SK-N-SH (cell line): ENCODE results near the gene HEMK1. TPM values are rescaled to one million over a fixed set of nuclear protein-coding genes. Genes with fewer than 3 reads are reported as not detected.

Experiments
- CTCF ChIA-PET: fragments of 300-600, 350-600 bp; formaldehyde crosslinking; extraction: SDS; loops from one replicate; lab custom pipeline; 2021; lab: Yijun Ruan, JAX
- POLR2A ChIA-PET: fragments of 350-600 bp; sonication (Branson Sonifier 250); formaldehyde crosslinking; extraction: SDS; loops from one replicate; lab custom pipeline; 2020; ENCODE audit warnings: antibody characterized with exemption, inconsistent platforms; lab: Yijun Ruan, JAX
- DNase-seq: peaks from one replicate; pipeline ENCODE4 v3.0.0; 2012
- H2AFZ ChIP-seq: fragments of 200-600 bp; sonication (generic); 2 replicates; pipeline ENCODE4 v1.8.1; 2016; ENCODE audit warnings: antibody characterized with exemption, mild to moderate bottlenecking, low read depth
- H3F3A ChIP-seq: fragments of 200-600 bp; sonication (generic); replicated peaks from 2 replicates; pipeline ENCODE3; 2016; ENCODE audit warnings: antibody characterized with exemption, mild to moderate bottlenecking; ENCODE audit not compliant: insufficient read depth
- H3K27ac ChIP-seq, 2 experiments: fragments of 200-500 bp in 1 of 2; fragments of 200-600 bp in 1 of 2; sonication (Bioruptor generic) in 1 of 2; sonication (generic), shearing (Covaris generic) in 1 of 2; 2 replicates each; pipeline versions ENCODE4 v1.5.1 to v1.6.1; 2014 to 2016; ENCODE audit warnings: low read depth in 2 of 2, inconsistent platforms in 1 of 2, low read length in 1 of 2, mild to moderate bottlenecking in 1 of 2, mixed read lengths in 1 of 2
- H3K27me3 ChIP-seq: fragments of 200-600 bp; sonication (generic), shearing (Covaris generic); 2 replicates; pipeline ENCODE4 v1.6.1; 2016; ENCODE audit warnings: mixed run types; ENCODE audit not compliant: insufficient read depth
- H3K36me3 ChIP-seq, 2 experiments: fragments of 200-500 bp in 1 of 2; fragments of 200-600 bp in 1 of 2; sonication (Bioruptor generic) in 1 of 2; sonication (generic) in 1 of 2; replicated peaks in 1 of 2; 2 replicates each; pipeline versions ENCODE3 to v1.5.1; 2014 to 2016; ENCODE audit warnings: low read length in 1 of 2, mild to moderate bottlenecking in 1 of 2; ENCODE audit not compliant: insufficient read depth in 2 of 2, control insufficient read depth in 1 of 2
- H3K4me1 ChIP-seq, 2 experiments: fragments of 200-500 bp in 1 of 2; fragments of 200-600 bp in 1 of 2; sonication (Bioruptor generic) in 1 of 2; sonication (generic), shearing (Covaris generic) in 1 of 2; 2 replicates each; pipeline versions ENCODE4 v1.5.1 to v1.6.1; 2014 to 2016; ENCODE audit warnings: low read depth in 1 of 2, low read length in 1 of 2, mixed run types in 1 of 2; ENCODE audit not compliant: insufficient read depth in 2 of 2, control insufficient read depth in 1 of 2
- H3K4me2 ChIP-seq: fragments of 200-600 bp; sonication (generic), shearing (Covaris generic); 2 replicates; pipeline ENCODE4 v1.6.1; 2017; ENCODE audit warnings: mixed run types
- H3K4me3 ChIP-seq, 2 experiments: fragments of 200-500 bp in 1 of 2; fragments of 200-600 bp in 1 of 2; sonication (Bioruptor generic) in 1 of 2; sonication (generic), shearing (Covaris generic) in 1 of 2; 2 replicates each; pipeline versions ENCODE4 v1.5.1 to v1.8.1; 2014 to 2016; ENCODE audit warnings: low read depth in 2 of 2, inconsistent platforms in 1 of 2, low read length in 1 of 2, mild to moderate bottlenecking in 1 of 2, mixed read lengths in 1 of 2, moderate library complexity in 1 of 2
- H3K79me2 ChIP-seq: fragments of 200-600 bp; sonication (generic); 2 replicates; pipeline ENCODE4 v1.8.1; 2017; ENCODE audit warnings: mild to moderate bottlenecking; ENCODE audit not compliant: insufficient read depth
- H3K9ac ChIP-seq: fragments of 200-600 bp; sonication (generic); 2 replicates; pipeline ENCODE4 v1.6.1; 2017; ENCODE audit warnings: mixed run types
- H3K9me2 ChIP-seq: fragments of 200-600 bp; sonication (generic); 2 replicates; pipeline ENCODE4 v1.6.1; 2017; ENCODE audit warnings: mixed run types
- H3K9me3 ChIP-seq: fragments of 200-600 bp; sonication (generic); 2 replicates; pipeline ENCODE4 v1.6.1; 2017; ENCODE audit warnings: mixed run types, mild to moderate bottlenecking, moderate library complexity
- H4K20me1 ChIP-seq: fragments of 200-600 bp; sonication (generic); 2 replicates; pipeline ENCODE4 v1.6.1; 2017; ENCODE audit warnings: mild to moderate bottlenecking, mixed run types; ENCODE audit not compliant: insufficient read depth
- ELF1 ChIP-seq: IDR thresholded peaks from 2 replicates; pipeline ENCODE4 v1.4.0; 2012
- EP300 ChIP-seq, 2 experiments: IDR thresholded peaks; 2 replicates each; pipeline versions ENCODE4 v1.4.0 to v1.6.1; 2012; ENCODE audit warnings: borderline replicate concordance in 1 of 2, low read depth in 1 of 2, low read length in 1 of 2
- FOSL2 ChIP-seq: IDR thresholded peaks from 2 replicates; pipeline ENCODE4 v1.4.0; 2012; ENCODE audit warnings: low read depth, mild to moderate bottlenecking, moderate library complexity, borderline replicate concordance
- GABPA ChIP-seq: IDR thresholded peaks from 2 replicates; pipeline ENCODE4 v1.4.0; 2012; ENCODE audit warnings: low read depth, mild to moderate bottlenecking
- MXI1 ChIP-seq: IDR thresholded peaks from 2 replicates; pipeline ENCODE4 v1.6.1; 2012; ENCODE audit warnings: mild to moderate bottlenecking, low read depth, low read length, improper control_type of control experiment
- NFIC ChIP-seq: IDR thresholded peaks from 2 replicates; pipeline ENCODE4 v1.4.0; 2012; ENCODE audit warnings: borderline replicate concordance
- NRF1 ChIP-seq: IDR thresholded peaks from 2 replicates; pipeline ENCODE4 v1.6.1; 2012; ENCODE audit warnings: low read depth, mild to moderate bottlenecking, low read length
- RCOR1 ChIP-seq: fragments of 150-350 bp; IDR thresholded peaks from 2 replicates; pipeline ENCODE4 v1.6.1; 2017; ENCODE audit warnings: antibody characterized with exemption, low read length
- SMC3 ChIP-seq: IDR thresholded peaks from 2 replicates; pipeline ENCODE4 v1.6.1; 2012; ENCODE audit warnings: low read depth, low read length, improper control_type of control experiment
- TAF1 ChIP-seq: IDR thresholded peaks from 2 replicates; pipeline ENCODE4 v1.6.1; 2012; ENCODE audit warnings: low read depth, mild to moderate bottlenecking, low read length, moderate library complexity, borderline replicate concordance
- TCF12 ChIP-seq: IDR thresholded peaks from 2 replicates; pipeline ENCODE4 v1.4.0; 2012
- TEAD4 ChIP-seq: IDR thresholded peaks from 2 replicates; pipeline ENCODE4 v1.4.0; 2012; ENCODE audit warnings: mild to moderate bottlenecking, borderline replicate concordance; ENCODE audit not compliant: insufficient read depth
- WGBS: methylation state at CpG from one replicate; pipeline ENCODE4 v1.1.6; 2017; ENCODE audit warnings: low lambda C conversion rate; 5-methylcytosine and 5-hydroxymethylcytosine counted together
- polyA plus RNA-seq, 3 experiments: library from polyadenylated mRNA; depleted of rRNA; stranded (reverse); fragments of >200 nt; gene quantifications; 2 replicates each; pipeline ENCODE4 v1.2.3, GENCODE V29; 2012
- TF ChIP-seq, protein P1 (sequence below): fragments of 150-350 bp; IDR thresholded peaks from 2 replicates; pipeline ENCODE4 v1.6.1; 2016; ENCODE audit warnings: mild to moderate bottlenecking, low read depth, low read length
- TF ChIP-seq, protein P2 (sequence below): IDR thresholded peaks from 2 replicates; pipeline ENCODE4 v1.4.0; 2012; ENCODE audit warnings: low read depth, borderline replicate concordance
- TF ChIP-seq, protein P3 (sequence below): fragments of 150-350 bp; IDR thresholded peaks from 2 replicates; pipeline ENCODE4 v1.6.1; 2017; ENCODE audit warnings: antibody characterized with exemption, low read length, low read depth, borderline replicate concordance
- TF ChIP-seq, protein P4 (sequence below): IDR thresholded peaks from 2 replicates; pipeline ENCODE4 v1.4.0; 2012; ENCODE audit warnings: low read depth

HEMK1 gene
- polyA plus RNA-seq, 1 of the 3 experiments (the other 2 are of a cell fraction) = 15.4 TPM

DNA sequence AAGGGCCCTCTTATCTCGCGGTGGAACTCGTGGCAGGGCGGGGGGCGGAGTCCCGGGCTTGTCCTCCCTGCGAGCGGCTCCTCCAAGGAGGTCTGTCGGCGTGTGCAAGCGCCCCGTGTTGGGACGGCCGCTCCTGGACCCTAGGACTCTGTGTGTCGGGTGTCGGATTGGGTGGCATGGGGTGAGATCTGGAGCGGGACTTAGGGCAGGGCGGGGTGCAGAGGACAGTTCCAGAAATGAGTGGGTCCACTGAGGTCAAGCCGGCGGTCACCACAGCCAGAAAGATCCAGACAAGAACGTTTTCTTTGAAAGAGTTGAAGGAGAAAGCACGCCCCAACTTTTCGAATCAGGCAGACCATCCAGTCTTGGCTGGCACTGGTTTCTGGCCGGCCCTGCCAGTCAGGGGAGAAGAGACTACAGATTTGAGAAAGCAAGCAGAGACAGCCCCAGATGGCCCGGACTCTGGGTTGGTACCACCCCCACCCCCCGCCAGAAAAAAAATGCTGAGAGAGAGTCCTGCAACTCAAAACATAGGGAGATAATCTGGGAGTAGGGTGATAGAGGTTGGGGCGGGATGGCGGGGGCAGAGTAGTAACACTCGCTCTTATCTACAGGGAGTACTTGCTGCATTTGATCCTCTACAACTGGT lies 43.0 kb downstream of the HEMK1 start:
- ChIA-PET POLR2A (interaction anchor here (0.8 to 1.5 kb wide), 6 partner anchors 11 to 348 kb away, joined by 3 to 8 read pairs (median 3); partner anchors contain the start of genes CYB561D2, HEMK1 and NPRL2), CTCF (interaction anchor here (0.7 to 25.1 kb wide), 29 partner anchors 9 to 777 kb away, joined by 3 to 648 read pairs (median 4); partner anchors contain the start of genes C3orf18 and HEMK1)
- H3K9me3 ChIP-seq = no peaks in the 10 kb centered on the region
- H3K27me3 ChIP-seq = no peaks in the 10 kb centered on the region
- peaks cover 0 to 42% of the 10 kb centered on the region in 2 experiments; a peak in 1 of 4 replicates for H3K4me1 ChIP-seq
- H3K27ac ChIP-seq = peak overlapping the region in 1 of 2 experiments; percentile 53; a peak in 2 of 4 replicates
- H3K4me2 ChIP-seq = peak overlapping the region; percentile 87
- H2AFZ ChIP-seq = peak overlapping the region; percentile 76; the same call in 1 of the 2 replicates
- no peaks in the 10 kb centered on the region for H3K9me2 ChIP-seq
- H3K9ac ChIP-seq = peak overlapping the region; percentile 61; the same call in 1 of the 2 replicates
- TF ChIP-seq, protein P1, sequence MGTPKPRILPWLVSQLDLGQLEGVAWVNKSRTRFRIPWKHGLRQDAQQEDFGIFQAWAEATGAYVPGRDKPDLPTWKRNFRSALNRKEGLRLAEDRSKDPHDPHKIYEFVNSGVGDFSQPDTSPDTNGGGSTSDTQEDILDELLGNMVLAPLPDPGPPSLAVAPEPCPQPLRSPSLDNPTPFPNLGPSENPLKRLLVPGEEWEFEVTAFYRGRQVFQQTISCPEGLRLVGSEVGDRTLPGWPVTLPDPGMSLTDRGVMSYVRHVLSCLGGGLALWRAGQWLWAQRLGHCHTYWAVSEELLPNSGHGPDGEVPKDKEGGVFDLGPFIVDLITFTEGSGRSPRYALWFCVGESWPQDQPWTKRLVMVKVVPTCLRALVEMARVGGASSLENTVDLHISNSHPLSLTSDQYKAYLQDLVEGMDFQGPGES = no peak
- TF ChIP-seq SMC3 = 0 out of 2 replicates have a peak, but pooled peaks have one; percentile 15
- peaks cover 0 to 3% of the 10 kb centered on the region in 2 experiments for H3K36me3 ChIP-seq
- 21% methylated on average over 23 of the region's 29 CpGs for WGBS
- H4K20me1 ChIP-seq = no peaks in the 10 kb centered on the region
- H3F3A ChIP-seq = peaks cover 7% of the 10 kb centered on the region
- peak overlapping the region; percentile 56 to 71 for H3K4me3 ChIP-seq
- no peaks in the 10 kb centered on the region for H3K79me2 ChIP-seq
- DNase-seq = no peak

DNA sequence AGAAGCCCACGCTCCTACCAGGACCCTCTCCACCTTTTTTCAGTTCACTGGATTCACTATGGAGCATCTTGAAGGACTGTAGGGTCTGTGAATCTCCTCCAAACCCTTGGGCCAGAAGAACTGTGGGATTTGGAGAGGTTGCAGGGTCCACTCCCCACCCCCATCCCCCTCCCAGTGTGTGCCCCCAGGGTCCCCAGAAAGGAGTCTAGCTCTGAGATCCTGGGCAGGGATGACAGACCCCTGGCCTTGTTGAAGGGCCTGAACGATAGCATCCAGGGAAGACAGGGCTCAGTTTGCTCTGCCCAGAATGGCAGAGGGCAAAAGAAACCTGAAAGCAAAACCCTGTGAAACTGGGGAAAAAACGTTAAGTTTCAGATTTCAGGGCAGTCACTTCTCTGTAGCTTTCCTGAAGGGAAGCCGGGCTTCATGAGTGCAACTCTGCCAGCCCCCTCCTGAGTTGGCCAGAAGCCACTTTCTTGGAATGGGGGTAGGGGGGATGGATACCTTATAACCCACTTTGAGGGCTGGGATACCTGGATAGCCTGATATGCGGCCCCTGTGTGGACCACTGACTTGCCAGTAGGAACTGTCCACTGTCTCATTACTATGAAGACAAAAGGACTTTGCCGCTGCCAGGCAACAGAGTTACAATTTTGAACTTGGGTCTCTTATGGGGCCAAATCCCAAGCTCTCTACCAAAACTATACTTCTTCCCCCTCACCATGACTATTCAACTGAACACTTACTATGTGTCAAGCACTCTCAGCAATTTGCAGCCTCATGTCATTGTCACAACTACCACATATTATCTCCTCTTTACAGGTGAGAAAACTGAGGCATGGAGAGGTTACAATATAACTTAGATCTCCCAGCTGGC lies 43.9 kb downstream of the HEMK1 start:
- no peak overlapping the region for H2AFZ ChIP-seq
- DNase-seq = no peak
- peaks cover 0 to 50% of the 10 kb centered on the region in 2 experiments; a peak in 1 of 4 replicates for H3K4me1 ChIP-seq
- no peak overlapping the region for H3K4me2 ChIP-seq
- no peak overlapping the region for H3K4me3 ChIP-seq
- no peak overlapping the region for H3K27ac ChIP-seq
- H3K27me3 ChIP-seq = no peaks in the 10 kb centered on the region
- POLR2A ChIA-PET = interaction anchor here (0.5 to 1.1 kb wide), 2 partner anchors 19 to 44 kb away, joined by 3 to 4 read pairs; partner anchors contain the start of gene HEMK1
- H3F3A ChIP-seq = peaks cover 7% of the 10 kb centered on the region
- no peaks in the 10 kb centered on the region for H3K79me2 ChIP-seq
- H3K9me3 ChIP-seq = no peaks in the 10 kb centered on the region
- 65% methylated on average over 4 of the region's 6 CpGs for WGBS
- no peaks in the 10 kb centered on the region for H3K9me2 ChIP-seq
- H4K20me1 ChIP-seq = no peaks in the 10 kb centered on the region
- CTCF ChIA-PET = interaction anchor here (0.6 to 25.1 kb wide), 30 partner anchors 10 to 765 kb away, joined by 3 to 648 read pairs (median 4); partner anchors contain the start of genes C3orf18 and HEMK1
- H3K36me3 ChIP-seq = no peaks in the 10 kb centered on the region
- no peak overlapping the region for H3K9ac ChIP-seq
- TF ChIP-seq TCF12 (no peak), FOSL2 (no peak), TAF1 (no peak), ELF1 (no peak), GABPA (no peak), SMC3 (no peak), TEAD4 (no peak), NFIC (no peak), NRF1 (no peak), MXI1 (no peak), RCOR1 (no peak), EP300 (IDR thresholded peaks at IDR 0.05; ENCODE audit: borderline replicate concordance in 1 of 2, low read depth in 1 of 2, low read length in 1 of 2) (no peak)
- TF ChIP-seq, protein P2, sequence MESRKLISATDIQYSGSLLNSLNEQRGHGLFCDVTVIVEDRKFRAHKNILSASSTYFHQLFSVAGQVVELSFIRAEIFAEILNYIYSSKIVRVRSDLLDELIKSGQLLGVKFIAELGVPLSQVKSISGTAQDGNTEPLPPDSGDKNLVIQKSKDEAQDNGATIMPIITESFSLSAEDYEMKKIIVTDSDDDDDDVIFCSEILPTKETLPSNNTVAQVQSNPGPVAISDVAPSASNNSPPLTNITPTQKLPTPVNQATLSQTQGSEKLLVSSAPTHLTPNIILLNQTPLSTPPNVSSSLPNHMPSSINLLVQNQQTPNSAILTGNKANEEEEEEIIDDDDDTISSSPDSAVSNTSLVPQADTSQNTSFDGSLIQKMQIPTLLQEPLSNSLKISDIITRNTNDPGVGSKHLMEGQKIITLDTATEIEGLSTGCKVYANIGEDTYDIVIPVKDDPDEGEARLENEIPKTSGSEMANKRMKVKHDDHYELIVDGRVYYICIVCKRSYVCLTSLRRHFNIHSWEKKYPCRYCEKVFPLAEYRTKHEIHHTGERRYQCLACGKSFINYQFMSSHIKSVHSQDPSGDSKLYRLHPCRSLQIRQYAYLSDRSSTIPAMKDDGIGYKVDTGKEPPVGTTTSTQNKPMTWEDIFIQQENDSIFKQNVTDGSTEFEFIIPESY = no peak
- TF ChIP-seq, protein P1 = no peak
- TF ChIP-seq, protein P3, sequence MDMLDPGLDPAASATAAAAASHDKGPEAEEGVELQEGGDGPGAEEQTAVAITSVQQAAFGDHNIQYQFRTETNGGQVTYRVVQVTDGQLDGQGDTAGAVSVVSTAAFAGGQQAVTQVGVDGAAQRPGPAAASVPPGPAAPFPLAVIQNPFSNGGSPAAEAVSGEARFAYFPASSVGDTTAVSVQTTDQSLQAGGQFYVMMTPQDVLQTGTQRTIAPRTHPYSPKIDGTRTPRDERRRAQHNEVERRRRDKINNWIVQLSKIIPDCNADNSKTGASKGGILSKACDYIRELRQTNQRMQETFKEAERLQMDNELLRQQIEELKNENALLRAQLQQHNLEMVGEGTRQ = no peak
- TF ChIP-seq, protein P4, sequence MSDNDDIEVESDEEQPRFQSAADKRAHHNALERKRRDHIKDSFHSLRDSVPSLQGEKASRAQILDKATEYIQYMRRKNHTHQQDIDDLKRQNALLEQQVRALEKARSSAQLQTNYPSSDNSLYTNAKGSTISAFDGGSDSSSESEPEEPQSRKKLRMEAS = no peak
